Stimulated activated CD8-positive, alpha-beta memory T cell treated with anti-CD3 and anti-CD28 coated beads, Interleukin-12 subunit alpha, Interleukin-12 subunit beta, amount 100 ng/mL, for 4 hours (primary cell): ENCODE data around the gene OR2T1.
"Not testable (repeated sequence)": the region's sequence is repeated elsewhere in the genome, so short reads cannot be mapped to it uniquely, and the experiment has no call there.

Experiments
- DNase-seq: peaks from one replicate; pipeline ENCODE4 v3.0.0-alpha.2; 2020; ENCODE audit warnings: low read depth

OR2T1 gene

GRCh38 chr1:248402748-248403147 is at the start of gene OR2T1:
Gene OR2T1 (plus strand): TSS chr1:248403048. CDS start chr1:248406148, 3,100 bp downstream.
- DNase-seq: no peak

GRCh38 chr1:248359415-248359814 is 43.4 kb upstream of the OR2T1 start:
- DNase-seq: no peak

DNA sequence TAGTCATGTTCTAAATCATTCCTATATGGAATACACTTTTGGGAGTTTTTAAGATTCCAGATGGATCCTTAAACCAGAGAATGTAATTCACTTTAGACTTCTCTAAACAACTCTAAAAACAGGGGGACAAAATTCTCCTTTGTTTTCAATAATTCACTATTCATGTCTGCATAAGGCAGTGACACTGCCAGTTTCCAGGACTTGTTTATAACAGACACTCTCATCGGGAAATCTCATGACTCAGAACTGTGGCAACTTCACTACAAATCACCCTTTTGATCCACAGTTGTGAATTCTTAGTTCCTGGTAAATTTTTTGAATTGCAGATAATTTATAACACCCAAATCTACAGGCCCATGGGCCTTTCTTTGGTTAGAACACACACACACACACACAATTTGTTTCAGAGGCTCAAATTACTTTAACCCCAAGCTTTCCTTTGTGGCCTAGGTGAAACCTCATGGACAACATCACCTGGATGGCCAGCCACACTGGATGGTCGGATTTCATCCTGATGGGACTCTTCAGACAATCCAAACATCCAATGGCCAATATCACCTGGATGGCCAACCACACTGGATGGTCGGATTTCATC is 41.6 kb upstream of the OR2T1 start, which contains the start of gene OR2T4:
TSS of gene OR2T4 (plus strand) at position 545 of the 595 bp plus-strand sequence. CDS start at position 545, 0 bp downstream.
- no peak for DNase-seq

DNA sequence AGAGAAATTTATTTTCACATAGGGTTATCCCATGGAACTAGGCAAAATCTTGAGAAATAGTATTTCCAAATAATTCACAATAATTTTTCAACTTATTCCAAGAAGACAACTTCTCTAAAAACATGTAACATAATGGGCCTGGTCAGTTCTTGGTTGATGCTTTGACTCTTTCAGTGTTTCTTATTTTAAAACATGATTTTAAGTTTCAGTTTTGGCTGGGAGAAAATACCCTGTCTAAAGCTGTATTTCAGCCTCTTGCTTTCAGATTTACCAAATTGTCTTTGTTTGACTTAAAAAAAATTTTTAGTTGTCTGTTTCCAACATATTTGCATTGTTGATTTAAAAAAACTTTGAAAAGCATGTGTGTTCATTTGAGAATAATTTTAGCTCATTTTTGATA is 36.2 kb upstream of the OR2T1 start:
- DNase-seq: no peak

DNA sequence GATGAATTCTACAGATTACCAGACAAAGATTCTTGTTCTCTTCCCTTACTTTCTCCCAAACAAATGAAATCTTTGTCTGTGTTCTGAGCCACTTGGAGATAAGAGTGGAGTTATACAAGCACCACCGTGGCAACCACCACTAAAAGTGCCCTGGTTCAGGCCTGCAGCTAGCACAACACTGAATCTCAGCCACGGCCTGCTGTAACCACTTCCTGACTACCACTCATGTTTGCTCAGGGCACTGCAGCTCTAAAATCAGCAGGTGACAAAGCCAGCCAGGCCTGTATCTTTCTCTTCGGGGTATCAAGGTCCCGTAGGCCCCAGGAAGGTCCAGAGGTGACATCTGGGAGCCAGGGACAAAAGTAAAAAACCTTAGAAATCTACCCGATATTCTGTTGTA is 30.5 kb upstream of the OR2T1 start:
- DNase-seq: no peak

DNA sequence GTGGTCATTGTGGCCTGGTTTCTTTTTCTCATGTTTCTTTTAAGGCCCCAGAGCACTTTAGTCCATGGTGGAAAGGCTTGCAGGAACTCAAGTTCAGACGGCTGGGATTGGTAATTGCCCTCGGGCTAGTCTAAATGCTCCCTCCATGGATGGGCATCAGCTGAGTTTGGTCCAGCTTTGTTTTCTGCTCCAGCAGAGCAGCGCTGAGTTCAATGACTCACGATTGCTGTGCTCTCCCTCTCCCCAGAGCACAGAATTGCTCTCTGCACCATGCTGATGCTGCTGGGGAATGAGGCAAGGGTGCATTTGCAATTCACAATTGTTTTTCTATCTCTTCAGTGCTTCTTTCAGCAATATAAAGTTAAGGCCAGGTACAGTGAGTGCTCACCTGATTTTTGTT is 29.1 kb upstream of the OR2T1 start:
- DNase-seq: no peak

GRCh38 chr1:248375446-248375845 is 27.4 kb upstream of the OR2T1 start, which contains the start of gene OR2T6:
Gene OR2T6 (plus strand): TSS chr1:248375746. CDS start chr1:248387609, 11,863 bp downstream.
- no peak for DNase-seq

GRCh38 chr1:248376916-248377315 is 25.9 kb upstream of the OR2T1 start:
- DNase-seq: no peak

- DNase-seq: no peak
These were observed 22.0 kb upstream of the OR2T1 start for GRCh38 chr1:248380854-248381253.

DNA sequence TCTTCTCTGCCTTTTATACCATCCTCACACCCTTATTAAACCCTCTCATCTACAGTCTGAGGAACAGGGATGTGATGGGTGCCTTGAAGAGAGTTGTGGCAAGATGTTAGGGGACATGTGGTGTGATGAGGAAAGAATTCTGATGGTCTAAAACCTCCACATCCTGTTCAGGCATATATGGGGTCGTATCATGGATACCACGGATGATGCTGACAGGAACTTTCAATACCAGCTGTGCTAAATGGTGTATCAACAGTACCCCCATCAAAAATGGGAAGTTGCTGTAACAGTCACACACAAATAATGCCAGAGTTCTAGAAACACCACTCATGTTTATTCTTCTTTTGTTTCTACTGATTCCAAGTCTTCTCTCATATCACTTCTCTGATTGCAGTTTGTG is 14.4 kb upstream of the OR2T1 start:
- DNase-seq: no peak

- no peak for DNase-seq
These were observed 9.8 kb upstream of the OR2T1 start for GRCh38 chr1:248393050-248393449.

DNA sequence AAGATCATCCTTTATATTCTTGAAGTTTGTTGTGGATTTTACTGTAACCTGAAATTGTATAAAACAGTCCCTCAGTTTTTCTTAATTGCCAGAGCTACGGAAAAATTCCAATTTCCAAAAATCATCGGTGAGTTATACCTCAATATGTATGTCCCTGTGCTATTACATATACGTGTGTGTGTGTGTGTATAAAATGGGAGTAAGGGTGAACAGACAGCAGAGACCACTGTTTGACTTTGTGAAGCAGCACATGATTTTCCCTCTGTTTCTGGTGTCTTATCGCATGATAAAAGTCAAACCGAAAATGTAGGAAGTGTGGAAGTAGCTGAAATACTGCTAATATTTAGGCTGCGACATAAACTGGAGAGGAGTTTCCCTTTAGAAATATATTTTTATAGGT is 1.2 kb downstream of the OR2T1 start:
- no peak for DNase-seq

- DNase-seq: no peak
These were observed 4.2 kb downstream of the OR2T1 start for GRCh38 chr1:248406721-248407692.

- DNase-seq: no peak
These were observed 13.4 kb downstream of the OR2T1 start for GRCh38 chr1:248416226-248416625.

DNA sequence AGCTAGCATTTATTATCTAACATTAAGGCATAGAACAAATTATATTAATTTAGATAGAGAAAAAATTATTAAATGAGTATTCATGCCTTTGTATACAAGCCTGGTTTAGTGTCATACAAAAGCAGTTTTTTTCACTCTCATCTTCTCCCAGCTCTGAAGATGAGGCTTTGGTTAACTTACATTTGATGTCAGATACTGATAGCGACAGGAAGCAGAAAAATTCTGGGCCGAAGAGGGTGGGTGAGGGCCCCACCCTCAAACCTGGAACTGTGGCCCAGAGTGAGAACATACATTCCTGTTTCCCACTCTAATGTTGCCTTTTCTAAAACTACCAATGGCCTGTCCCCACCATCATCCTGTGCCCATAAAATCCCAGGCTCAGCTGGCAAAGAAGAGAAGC is 15.0 kb downstream of the OR2T1 start:
- DNase-seq: no peak

DNA sequence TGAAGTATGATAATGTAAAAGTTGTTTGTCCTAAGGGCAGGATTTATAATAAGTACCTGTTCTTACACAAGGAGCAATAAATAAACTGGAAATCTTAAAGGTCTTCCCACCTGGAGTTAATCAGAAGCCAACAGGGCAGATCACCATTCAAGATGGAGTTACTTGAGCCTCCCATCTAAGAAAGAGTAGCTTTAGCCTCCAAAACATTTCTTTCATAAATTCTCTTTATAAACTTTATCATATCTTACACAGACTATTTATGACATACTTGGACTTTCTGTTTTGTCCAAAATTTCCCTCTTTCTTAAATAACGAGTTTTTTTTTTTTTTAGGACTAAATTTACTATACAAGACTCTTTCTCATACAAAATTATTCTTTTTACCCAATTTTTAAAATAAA is 18.5 kb downstream of the OR2T1 start:
- no peak for DNase-seq

DNA sequence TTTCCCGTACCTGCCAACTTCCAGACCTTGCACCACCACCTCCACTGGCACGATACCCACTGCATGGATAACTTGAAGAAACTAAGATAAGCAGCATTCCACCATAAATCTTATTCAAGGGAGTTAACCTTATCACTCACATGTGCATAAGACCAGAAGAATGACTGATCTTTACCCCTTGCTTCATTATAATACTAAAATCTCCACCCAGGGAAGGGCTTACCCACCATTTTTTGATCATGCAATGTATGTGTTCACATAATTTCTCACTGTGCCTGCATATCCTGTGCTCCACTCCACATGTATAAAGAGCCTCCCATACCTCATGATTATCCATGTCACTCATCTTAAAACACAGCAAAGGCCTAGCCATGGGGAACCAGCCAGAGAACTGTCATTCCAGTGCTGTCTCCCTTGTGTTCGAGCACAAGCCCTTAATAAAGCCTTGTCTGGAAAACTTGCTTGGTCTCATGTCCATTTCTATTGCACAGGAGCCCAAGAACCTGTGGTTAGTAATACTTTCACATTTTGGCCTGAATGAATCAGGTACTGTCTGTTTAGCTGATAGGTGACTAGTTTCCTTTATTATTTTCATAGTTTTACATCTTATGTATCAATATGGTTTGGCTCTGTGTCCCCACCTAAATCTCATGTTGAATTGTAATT is 24.8 kb downstream of the OR2T1 start:
- DNase-seq: not testable (repeated sequence)

DNA sequence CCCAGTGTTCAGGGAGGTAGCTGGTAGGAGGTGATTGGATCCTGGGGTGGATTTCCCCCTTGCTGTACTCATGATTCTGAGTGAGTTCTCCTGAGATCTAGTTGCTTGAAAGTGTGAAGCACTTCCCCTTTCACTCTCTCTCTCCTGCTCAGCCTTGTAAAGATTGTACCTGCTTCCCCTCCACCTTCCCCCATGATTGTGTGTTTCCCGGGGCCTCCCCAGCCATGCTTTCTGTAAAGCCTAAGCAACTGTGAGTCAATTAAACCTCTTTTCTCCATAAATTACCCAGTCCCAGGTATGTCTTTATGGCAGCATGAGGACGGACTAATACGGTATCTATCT is 25.3 kb downstream of the OR2T1 start:
- DNase-seq: not testable (repeated sequence)

DNA sequence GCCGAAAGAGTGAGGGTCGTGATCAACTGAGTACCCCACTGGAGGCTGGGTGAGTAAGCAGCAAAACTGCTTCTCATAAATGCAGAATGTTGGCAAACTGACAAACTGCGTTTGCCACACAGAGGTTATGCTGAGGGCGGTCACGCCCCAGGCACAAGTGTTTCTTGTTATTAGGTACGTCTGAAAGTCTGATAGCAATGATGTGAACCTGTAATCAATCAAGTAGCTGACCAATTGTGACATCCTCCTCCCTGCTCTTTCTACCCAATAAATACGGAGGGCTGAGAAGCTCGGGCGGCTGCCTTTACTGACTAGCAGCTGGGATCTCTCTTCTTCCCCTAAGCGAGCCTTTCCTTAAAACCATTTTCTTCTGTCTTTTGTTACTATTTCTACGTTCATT is 28.8 kb downstream of the OR2T1 start:
- not testable (repeated sequence) for DNase-seq

GRCh38 chr1:248432201-248432600 is 29.4 kb downstream of the OR2T1 start:
- DNase-seq: not testable (repeated sequence)

DNA sequence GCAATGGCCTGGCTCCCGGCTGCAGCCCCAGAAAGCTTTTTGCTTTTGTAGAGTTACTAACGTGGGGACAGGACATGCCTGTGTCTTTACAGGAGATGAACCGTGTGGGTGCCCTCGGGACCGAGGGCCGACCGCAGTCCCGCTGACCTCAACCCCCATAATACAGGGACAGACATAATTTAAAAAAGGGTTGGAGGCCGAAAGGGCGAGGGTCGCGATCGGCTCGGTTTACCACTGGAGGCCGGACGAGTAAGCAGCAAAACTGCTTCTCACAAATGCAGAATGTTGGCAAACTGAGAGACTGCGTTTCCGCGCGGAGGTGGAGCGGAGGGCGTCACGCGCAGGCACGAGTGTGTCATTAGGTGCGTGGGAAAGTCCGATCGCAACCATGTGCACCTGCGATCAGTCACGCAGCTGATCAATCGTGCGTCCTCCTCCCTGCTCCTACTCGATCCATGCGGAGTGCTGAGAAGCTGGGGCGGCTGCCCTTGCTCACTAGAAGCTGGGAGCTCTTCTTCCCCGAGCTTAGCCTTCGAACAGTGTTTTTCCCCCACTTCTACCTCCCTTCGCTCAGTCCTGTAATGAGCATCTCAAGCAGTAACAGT is 31.1 kb downstream of the OR2T1 start:
- DNase-seq: not testable (repeated sequence)

GRCh38 chr1:248434913-248435312 is 32.1 kb downstream of the OR2T1 start:
- not testable (repeated sequence) for DNase-seq
